Endothelial cell (in vitro differentiated cells): ENCODE measurements around the gene SH3RF2. TPM values are rescaled to one million over a fixed set of nuclear protein-coding genes. Genes with fewer than 3 reads are reported as not detected.

Source experiments
- DNase-seq: peaks from one replicate; pipeline ENCODE4 v3.0.0; 2021; ENCODE audit warnings: low spot score
- H3K27ac Mint-ChIP-seq: one replicate; pipeline ENCODE4 v1.8.0; 2021; ENCODE audit warnings: mixed read lengths, inconsistent platforms; ENCODE audit not compliant: unreplicated experiment
- H3K27me3 Mint-ChIP-seq: one replicate; pipeline ENCODE4 v1.8.0; 2021; ENCODE audit warnings: mild to moderate bottlenecking, moderate library complexity, mixed read lengths, inconsistent platforms; ENCODE audit not compliant: unreplicated experiment
- H3K36me3 Mint-ChIP-seq: one replicate; pipeline ENCODE4 v1.8.0; 2021; ENCODE audit warnings: mild to moderate bottlenecking, low read depth, mixed read lengths, inconsistent platforms; ENCODE audit not compliant: unreplicated experiment
- H3K4me1 Mint-ChIP-seq: one replicate; pipeline ENCODE4 v1.8.0; 2021; ENCODE audit warnings: mild to moderate bottlenecking, mixed read lengths, inconsistent platforms; ENCODE audit not compliant: unreplicated experiment
- H3K4me3 Mint-ChIP-seq: one replicate; pipeline ENCODE4 v1.8.0; 2021; ENCODE audit warnings: mild to moderate bottlenecking, mixed read lengths, inconsistent platforms; ENCODE audit not compliant: unreplicated experiment
- H3K9me3 Mint-ChIP-seq: one replicate; pipeline ENCODE4 v1.8.0; 2021; ENCODE audit warnings: mixed read lengths, inconsistent platforms; ENCODE audit not compliant: unreplicated experiment
- total RNA-seq: library from RNA; stranded (reverse); fragmentation: NEBNext Ultra II Directional; extraction: Animal tissue kit (Norgen Biotek cat#: 25700); gene quantifications from one replicate; pipeline ENCODE4 v1.2.1, GENCODE V29; 2021; ENCODE audit not compliant: unreplicated experiment
- TF ChIP-seq, protein P1 (sequence below): fragments of 200-600 bp; sonication (generic); IDR thresholded peaks from one replicate; pipeline ENCODE4 v1.5.0; 2021; ENCODE audit warnings: antibody characterized with exemption; ENCODE audit not compliant: unreplicated experiment

The SH3RF2 gene
- total RNA-seq, 1 donor from 2014 or later: 0.23 TPM

GRCh38 chr5:145913701-145914100 is 22.7 kb upstream of the SH3RF2 start:
- TF ChIP-seq, protein P1, sequence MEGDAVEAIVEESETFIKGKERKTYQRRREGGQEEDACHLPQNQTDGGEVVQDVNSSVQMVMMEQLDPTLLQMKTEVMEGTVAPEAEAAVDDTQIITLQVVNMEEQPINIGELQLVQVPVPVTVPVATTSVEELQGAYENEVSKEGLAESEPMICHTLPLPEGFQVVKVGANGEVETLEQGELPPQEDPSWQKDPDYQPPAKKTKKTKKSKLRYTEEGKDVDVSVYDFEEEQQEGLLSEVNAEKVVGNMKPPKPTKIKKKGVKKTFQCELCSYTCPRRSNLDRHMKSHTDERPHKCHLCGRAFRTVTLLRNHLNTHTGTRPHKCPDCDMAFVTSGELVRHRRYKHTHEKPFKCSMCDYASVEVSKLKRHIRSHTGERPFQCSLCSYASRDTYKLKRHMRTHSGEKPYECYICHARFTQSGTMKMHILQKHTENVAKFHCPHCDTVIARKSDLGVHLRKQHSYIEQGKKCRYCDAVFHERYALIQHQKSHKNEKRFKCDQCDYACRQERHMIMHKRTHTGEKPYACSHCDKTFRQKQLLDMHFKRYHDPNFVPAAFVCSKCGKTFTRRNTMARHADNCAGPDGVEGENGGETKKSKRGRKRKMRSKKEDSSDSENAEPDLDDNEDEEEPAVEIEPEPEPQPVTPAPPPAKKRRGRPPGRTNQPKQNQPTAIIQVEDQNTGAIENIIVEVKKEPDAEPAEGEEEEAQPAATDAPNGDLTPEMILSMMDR: no peak
- Mint-ChIP-seq H3K36me3 (no peaks in the 10 kb centered on the region), H3K9me3 (no peaks in the 10 kb centered on the region), H3K4me3 (no peak overlapping the region), H3K4me1 (no peaks in the 10 kb centered on the region), H3K27ac (no peak overlapping the region), H3K27me3 (peaks cover 3% of the 10 kb centered on the region)
- no peak for DNase-seq

DNA sequence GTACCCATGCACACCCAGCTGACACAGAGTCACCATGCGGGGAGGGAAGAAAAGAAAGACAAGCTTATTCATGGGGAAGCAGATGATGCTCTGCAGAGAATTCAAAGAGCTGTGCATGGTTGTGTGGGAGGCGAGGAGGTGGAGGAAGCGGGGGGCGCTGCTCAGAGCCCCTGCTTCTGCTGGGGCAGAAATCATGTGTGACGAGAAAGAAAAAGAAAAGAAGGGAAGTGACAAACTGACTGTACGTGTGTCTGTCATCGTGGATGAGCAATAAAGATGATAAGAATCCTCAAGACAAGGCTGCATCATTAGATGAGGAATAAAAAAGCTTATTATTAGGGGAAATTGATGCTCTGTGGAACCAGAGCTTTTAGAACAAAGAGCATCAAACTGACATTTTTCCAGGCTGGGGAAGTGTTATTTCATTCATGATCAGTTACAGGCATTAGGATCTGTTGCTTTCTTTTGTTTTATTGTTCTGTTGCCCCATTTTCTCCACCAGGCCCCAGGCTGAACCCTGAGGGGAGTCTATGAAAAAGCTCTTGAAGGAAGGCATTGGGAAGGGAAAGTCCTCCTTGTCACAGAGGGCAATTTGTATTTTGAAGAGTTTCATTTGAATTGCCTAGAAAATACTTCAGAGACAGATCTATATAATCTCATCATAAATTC is 20.3 kb upstream of the SH3RF2 start:
- no peak for DNase-seq
- no peak overlapping the region for H3K27ac Mint-ChIP-seq
- peaks cover 3% of the 10 kb centered on the region for H3K27me3 Mint-ChIP-seq
- H3K9me3 Mint-ChIP-seq: no peaks in the 10 kb centered on the region
- no peak overlapping the region for H3K4me3 Mint-ChIP-seq
- no peaks in the 10 kb centered on the region for H3K36me3 Mint-ChIP-seq
- no peaks in the 10 kb centered on the region for H3K4me1 Mint-ChIP-seq
- TF ChIP-seq, protein P1: no peak

GRCh38 chr5:145917288-145917687 is 19.1 kb upstream of the SH3RF2 start:
- no peak overlapping the region for H3K4me3 Mint-ChIP-seq
- H3K36me3 Mint-ChIP-seq: no peaks in the 10 kb centered on the region
- no peak overlapping the region for H3K27ac Mint-ChIP-seq
- no peaks in the 10 kb centered on the region for H3K9me3 Mint-ChIP-seq
- DNase-seq: no peak
- H3K27me3 Mint-ChIP-seq: peaks cover 3% of the 10 kb centered on the region
- H3K4me1 Mint-ChIP-seq: no peaks in the 10 kb centered on the region
- TF ChIP-seq, protein P1: no peak

DNA sequence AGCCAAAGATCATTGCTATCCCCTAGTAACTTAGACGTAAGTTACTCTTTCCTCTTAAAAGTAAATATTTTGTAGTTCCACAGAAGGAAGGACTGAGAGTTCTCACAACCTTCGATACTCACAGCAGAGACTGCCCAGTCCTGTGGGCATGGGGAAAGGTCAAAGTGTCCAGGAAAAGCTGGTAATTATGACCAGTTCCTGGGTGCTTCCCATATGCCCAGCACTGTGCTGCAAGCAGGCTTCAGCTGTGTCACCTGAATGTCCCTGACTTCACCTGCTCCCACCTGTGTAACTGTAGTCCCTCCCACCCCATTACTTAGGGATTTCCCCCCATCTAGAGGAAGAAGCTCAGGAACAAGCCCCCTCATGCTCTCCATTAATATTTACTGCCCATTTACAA is 18.0 kb upstream of the SH3RF2 start:
- Mint-ChIP-seq H3K4me1 (no peaks in the 10 kb centered on the region), H3K36me3 (no peaks in the 10 kb centered on the region), H3K27ac (no peak overlapping the region), H3K27me3 (no peaks in the 10 kb centered on the region), H3K4me3 (no peak overlapping the region), H3K9me3 (no peaks in the 10 kb centered on the region)
- DNase-seq: no peak
- TF ChIP-seq, protein P1: no peak

DNA sequence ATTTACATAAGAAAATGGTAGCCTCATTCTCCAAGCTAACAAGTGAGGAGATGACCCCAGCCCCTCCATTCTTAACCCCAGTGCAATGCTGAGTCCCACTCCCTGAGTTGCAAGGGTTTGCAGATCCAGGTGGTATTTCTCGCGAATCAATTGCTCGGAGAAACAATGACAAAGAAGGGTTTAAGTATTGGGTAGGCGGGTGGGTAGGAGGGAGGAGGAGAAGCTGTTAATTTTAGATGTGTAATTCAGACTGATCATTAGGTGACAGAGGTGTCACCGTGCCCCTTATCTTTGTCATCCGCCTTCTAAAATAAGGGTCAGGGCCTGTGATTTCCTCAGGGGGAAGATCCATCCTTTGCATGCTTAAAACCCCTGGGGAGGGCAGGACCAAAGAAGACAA is 17.0 kb upstream of the SH3RF2 start:
- Mint-ChIP-seq H3K27ac (no peak overlapping the region), H3K4me3 (no peak overlapping the region), H3K36me3 (no peaks in the 10 kb centered on the region), H3K4me1 (no peaks in the 10 kb centered on the region), H3K27me3 (no peaks in the 10 kb centered on the region), H3K9me3 (no peaks in the 10 kb centered on the region)
- TF ChIP-seq, protein P1: no peak
- no peak for DNase-seq
